WERI-Rb-1 (cell line): ENCODE data around the gene ZNF627.

Experiments used
- DNase-seq: peaks from one replicate; pipeline ENCODE4 v3.0.0-alpha.2; 2020
- H3K27ac ChIP-seq: fragments of 250-450 bp; sonication (Bioruptor Pico); 2 replicates; pipeline ENCODE4 v1.5.1; 2020; ENCODE audit warnings: mild to moderate bottlenecking, moderate library complexity
- H3K27me3 ChIP-seq: fragments of 250-450 bp; sonication (Bioruptor Pico); 2 replicates; pipeline ENCODE4 v1.5.1; 2021; ENCODE audit warnings: mild to moderate bottlenecking, low read depth, moderate library complexity; ENCODE audit not compliant: insufficient read depth, severe bottlenecking
- H3K36me3 ChIP-seq: fragments of 250-450 bp; sonication (Bioruptor Pico); 2 replicates; pipeline ENCODE4 v1.5.1; 2020; ENCODE audit warnings: mild to moderate bottlenecking, moderate library complexity
- H3K4me3 ChIP-seq: 2 replicates; pipeline ENCODE4 v1.5.1; 2011; ENCODE audit warnings: low read depth, mild to moderate bottlenecking, control low read depth, low read length
- H3K9me3 ChIP-seq: fragments of 250-450 bp; sonication (Bioruptor Pico); 2 replicates; pipeline ENCODE4 v1.5.1; 2021; ENCODE audit warnings: mild to moderate bottlenecking, moderate library complexity; ENCODE audit not compliant: severe bottlenecking
- TF ChIP-seq, protein P1 (sequence below): IDR thresholded peaks from 2 replicates; pipeline ENCODE4 v1.5.1; 2011; ENCODE audit warnings: low read depth, mild to moderate bottlenecking, control low read depth, inconsistent platforms, low read length

ZNF627 gene

DNA sequence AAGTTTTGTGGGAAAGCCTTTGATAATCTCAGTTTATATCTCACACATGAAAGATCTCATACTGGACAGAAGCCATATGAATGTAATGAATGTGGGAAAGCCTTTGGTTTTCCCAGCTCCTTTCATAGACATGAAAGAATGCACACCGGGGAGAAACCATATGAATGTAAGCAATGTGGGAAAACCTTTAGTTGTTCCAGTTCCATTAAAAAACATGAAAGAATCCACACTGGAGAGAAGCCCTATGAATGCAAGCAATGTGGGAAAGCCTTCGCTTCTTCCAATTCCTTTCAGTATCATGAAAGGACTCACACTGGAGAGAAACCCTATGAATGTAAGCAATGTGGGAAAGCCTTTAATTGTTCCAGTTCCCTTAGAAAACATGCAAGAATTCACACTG is 54.8 kb downstream of the ZNF627 start:
- TF ChIP-seq, protein P1, sequence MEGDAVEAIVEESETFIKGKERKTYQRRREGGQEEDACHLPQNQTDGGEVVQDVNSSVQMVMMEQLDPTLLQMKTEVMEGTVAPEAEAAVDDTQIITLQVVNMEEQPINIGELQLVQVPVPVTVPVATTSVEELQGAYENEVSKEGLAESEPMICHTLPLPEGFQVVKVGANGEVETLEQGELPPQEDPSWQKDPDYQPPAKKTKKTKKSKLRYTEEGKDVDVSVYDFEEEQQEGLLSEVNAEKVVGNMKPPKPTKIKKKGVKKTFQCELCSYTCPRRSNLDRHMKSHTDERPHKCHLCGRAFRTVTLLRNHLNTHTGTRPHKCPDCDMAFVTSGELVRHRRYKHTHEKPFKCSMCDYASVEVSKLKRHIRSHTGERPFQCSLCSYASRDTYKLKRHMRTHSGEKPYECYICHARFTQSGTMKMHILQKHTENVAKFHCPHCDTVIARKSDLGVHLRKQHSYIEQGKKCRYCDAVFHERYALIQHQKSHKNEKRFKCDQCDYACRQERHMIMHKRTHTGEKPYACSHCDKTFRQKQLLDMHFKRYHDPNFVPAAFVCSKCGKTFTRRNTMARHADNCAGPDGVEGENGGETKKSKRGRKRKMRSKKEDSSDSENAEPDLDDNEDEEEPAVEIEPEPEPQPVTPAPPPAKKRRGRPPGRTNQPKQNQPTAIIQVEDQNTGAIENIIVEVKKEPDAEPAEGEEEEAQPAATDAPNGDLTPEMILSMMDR = no peak
- Histone ChIP-seq H3K4me3 (no peak overlapping the region), H3K27ac (no peak overlapping the region), H3K9me3 (peaks cover 8% of the 10 kb centered on the region), H3K36me3 (peaks cover 74% of the 10 kb centered on the region), H3K27me3 (no peaks in the 10 kb centered on the region)
- DNase-seq = no peak

DNA sequence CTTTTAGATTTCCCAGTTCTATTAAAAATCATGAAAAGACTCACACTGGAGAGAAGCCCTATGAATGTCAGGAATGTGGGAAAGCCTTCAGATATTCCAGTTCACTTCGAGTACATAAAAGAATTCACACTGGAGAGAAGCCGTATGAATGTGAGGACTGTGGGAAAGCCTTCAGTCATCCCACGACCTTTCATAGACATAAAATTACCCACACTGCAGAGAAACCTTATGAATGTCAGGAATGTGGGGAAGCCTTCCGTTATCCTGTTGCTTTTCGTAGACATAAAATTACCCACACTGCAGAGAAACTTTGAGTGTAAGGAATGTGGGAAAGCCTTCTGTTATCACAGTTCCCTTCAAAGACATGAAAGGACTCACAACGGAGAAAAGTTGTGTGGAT is 55.2 kb downstream of the ZNF627 start:
- no peak for DNase-seq
- H3K27me3 ChIP-seq = no peaks in the 10 kb centered on the region
- H3K27ac ChIP-seq = no peak overlapping the region
- TF ChIP-seq, protein P1 = no peak
- H3K4me3 ChIP-seq = no peak overlapping the region
- H3K9me3 ChIP-seq = peaks cover 8% of the 10 kb centered on the region
- H3K36me3 ChIP-seq = peaks cover 74% of the 10 kb centered on the region

DNA sequence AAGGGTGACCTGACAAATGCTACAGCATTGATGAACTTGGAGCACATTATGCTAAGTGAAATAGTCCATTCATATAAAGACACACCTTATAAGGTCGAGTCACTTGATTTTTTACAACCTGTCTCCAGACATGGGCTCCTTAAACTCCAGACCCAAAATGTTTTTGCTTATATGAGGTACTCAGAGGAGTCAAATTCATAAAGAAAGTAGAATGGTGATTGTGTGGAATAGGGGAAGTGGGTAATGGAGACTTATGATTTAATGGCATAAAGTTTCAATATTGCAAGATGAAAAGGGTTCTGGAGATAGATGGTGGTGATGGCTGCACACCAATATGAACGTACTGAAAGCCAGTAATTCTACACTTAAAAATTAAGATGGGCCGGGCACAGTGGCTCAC is 59.3 kb downstream of the ZNF627 start:
- TF ChIP-seq, protein P1 = no peak
- H3K27ac ChIP-seq = no peak overlapping the region
- H3K27me3 ChIP-seq = no peaks in the 10 kb centered on the region
- H3K4me3 ChIP-seq = no peak overlapping the region
- H3K36me3 ChIP-seq = peaks cover 38% of the 10 kb centered on the region
- DNase-seq = no peak
- H3K9me3 ChIP-seq = peaks cover 6% of the 10 kb centered on the region

DNA sequence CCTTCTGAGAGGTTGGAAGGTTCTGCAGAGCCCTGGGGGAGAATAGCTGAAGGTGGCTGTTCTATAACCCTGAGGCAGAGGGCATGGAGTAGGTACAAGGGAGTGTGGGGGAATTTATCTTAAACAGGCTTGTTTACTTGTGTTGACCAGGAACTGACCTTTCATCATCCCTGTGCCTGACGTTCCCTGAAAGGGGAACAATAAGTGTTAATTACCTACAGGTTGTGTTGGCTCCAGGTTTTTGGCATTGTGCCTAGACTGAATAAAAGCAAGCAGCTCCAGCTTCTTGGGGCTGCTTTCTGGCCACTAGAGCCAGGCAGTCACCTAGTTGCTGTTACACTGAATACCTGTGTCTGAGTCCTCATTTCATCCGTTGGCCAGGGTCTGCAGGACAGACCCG is 60.0 kb downstream of the ZNF627 start:
- Histone ChIP-seq H3K9me3 (peaks cover 6% of the 10 kb centered on the region), H3K27ac (no peak overlapping the region), H3K27me3 (no peaks in the 10 kb centered on the region), H3K36me3 (peaks cover 31% of the 10 kb centered on the region), H3K4me3 (no peak overlapping the region)
- TF ChIP-seq, protein P1 = no peak
- DNase-seq = no peak

DNA sequence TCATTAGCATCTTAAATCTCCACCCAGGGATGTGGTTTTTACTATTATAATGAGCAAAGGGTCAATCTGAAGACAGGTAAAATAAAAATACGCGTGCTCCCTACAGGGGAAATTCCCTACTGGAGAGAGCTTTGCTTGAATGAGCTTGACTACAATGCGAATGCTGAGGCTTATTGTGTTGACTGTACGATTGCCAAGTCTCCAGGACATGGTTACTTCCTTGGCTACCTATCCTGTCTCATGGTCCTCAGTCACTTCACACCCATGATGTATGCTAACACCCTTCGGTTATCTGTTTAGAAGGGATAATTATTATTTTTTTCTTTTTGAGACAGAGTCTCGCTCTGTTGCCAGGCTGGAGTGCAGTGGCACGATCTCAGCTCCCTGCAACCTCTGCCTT is 61.7 kb downstream of the ZNF627 start:
- DNase-seq = no peak
- TF ChIP-seq, protein P1 = no peak
- H3K9me3 ChIP-seq = no peaks in the 10 kb centered on the region

DNA sequence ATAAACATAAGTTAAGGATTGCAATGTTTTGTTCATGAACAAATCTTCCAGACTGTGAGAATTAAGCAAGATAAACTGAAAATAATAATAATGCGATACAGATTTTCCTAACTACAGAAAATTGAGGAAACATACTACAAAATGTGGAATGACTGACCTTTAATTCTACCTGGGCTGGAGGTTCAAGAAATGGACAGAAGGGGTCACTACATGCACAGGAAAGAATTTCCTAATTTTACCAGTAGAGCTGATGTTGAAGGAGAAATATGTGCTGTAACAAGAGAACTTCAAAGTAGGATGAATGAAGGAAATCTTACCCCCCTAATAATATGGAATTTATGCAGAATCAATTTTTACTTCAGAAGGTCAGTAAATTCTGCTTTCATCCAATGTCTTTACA is 62.3 kb downstream of the ZNF627 start:
- TF ChIP-seq, protein P1 = peak; percentile 25; the same call in 1 of the 2 replicates
- Histone ChIP-seq H3K27ac (no peak overlapping the region), H3K36me3 (peaks cover 10% of the 10 kb centered on the region), H3K27me3 (no peaks in the 10 kb centered on the region), H3K4me3 (no peak overlapping the region), H3K9me3 (no peaks in the 10 kb centered on the region)
- DNase-seq = no peak

More for the DNA sequence above, 61.7 kb downstream of the ZNF627 start:
- Histone ChIP-seq H3K4me3 (no peak overlapping the region), H3K27me3 (no peaks in the 10 kb centered on the region), H3K36me3 (peaks cover 16% of the 10 kb centered on the region), H3K27ac (no peak overlapping the region)
